ENCODE data around the gene HUS1. TPM values are rescaled to one million over a fixed set of nuclear protein-coding genes. Genes with fewer than 3 reads are reported as not detected.

HUS1 gene
- total and polyA plus RNA-seq, 2 of the 8 experiments (the other 6 are each of a cell fraction or from before 2014, with no cell fraction given), result 15.0 to 33.0 TPM

- Histone ChIP-seq H3K4ac (replicated peaks; ENCODE audit: insufficient read length, low read depth, low read length) (no peak overlapping the region), H3K4me3 (ENCODE audit: extremely low read depth in 1 of 4, insufficient read depth in 2 of 4, low read depth in 3 of 4, low read length in 4 of 4) (no peak overlapping the region), H3K23ac (ENCODE audit: insufficient read length) (no peak overlapping the region), H3K56ac (replicated peaks; ENCODE audit: insufficient read length, low read depth, low read length) (no peak overlapping the region), H3K79me2 (ENCODE audit: control insufficient read depth in 1 of 2, insufficient read depth in 2 of 2, low read length in 2 of 2) (no peaks in the 10 kb centered on the region; a peak in 1 of 4 replicates), H3K14ac (ENCODE audit: insufficient read length) (no peak overlapping the region), H3K27ac (ENCODE audit: low read depth, low read length) (no peak overlapping the region), H2BK12ac (ENCODE audit: low read depth, low read length) (no peak overlapping the region), H3K4me2 (ENCODE audit: insufficient read depth in 1 of 2, low read depth in 2 of 2, low read length in 2 of 2) (no peak overlapping the region), H2BK15ac (ENCODE audit: low read length) (no peak overlapping the region), H4K5ac (ENCODE audit: insufficient read length, low read depth, low read length) (no peak overlapping the region), H2BK5ac (ENCODE audit: low read depth, low read length) (no peak overlapping the region), H3K79me1 (ENCODE audit: low read depth, low read length) (0 out of 2 replicates have a peak, but pooled peaks cover 2% of the 10 kb centered on the region), H2BK20ac (ENCODE audit: low read length) (no peak overlapping the region), H3K18ac (ENCODE audit: extremely low read depth, low read length) (no peak overlapping the region), H3K23me2 (ENCODE audit: low read depth, low read length) (no peaks in the 10 kb centered on the region), H3K27me3 (replicated peaks in 1 of 4; ENCODE audit: control insufficient read depth in 3 of 4, extremely low read depth in 1 of 4, insufficient read depth in 3 of 4, low read length in 3 of 4) (no peaks in the 10 kb centered on the region), H3K9me3 (ENCODE audit: insufficient read depth in 2 of 2, low read depth in 1 of 2, low read length in 1 of 2) (peaks cover 0 to 3% of the 10 kb centered on the region in 2 experiments; a peak in 1 of 4 replicates), H2AK5ac (ENCODE audit: low read depth, low read length) (no peak overlapping the region), H4K20me1 (replicated peaks in 1 of 2; ENCODE audit: control insufficient read depth in 1 of 2, insufficient read depth in 2 of 2, low read length in 2 of 2) (peaks cover 0 to 10% of the 10 kb centered on the region in 2 experiments), H4K8ac (ENCODE audit: extremely low read depth, insufficient read depth, low read length) (no peak overlapping the region), H2BK120ac (replicated peaks; ENCODE audit: low read depth, low read length) (no peak overlapping the region), H4K91ac (replicated peaks; ENCODE audit: insufficient read length, low read length) (no peak overlapping the region), H2AFZ (ENCODE audit: low read length) (no peak overlapping the region), H3K9ac (replicated peaks in 1 of 4; ENCODE audit: extremely low read depth in 1 of 4, low read depth in 3 of 4, low read length in 3 of 4) (no peak overlapping the region), H3K36me3 (ENCODE audit: control insufficient read depth in 2 of 4, insufficient read depth in 4 of 4, low read length in 3 of 4) (peaks cover 22 to 76% (median 49%) of the 10 kb centered on the region in 4 experiments), H3K4me1 (replicated peaks in 1 of 4; ENCODE audit: control insufficient read depth in 3 of 4, insufficient read depth in 4 of 4, low read length in 3 of 4) (no peaks in the 10 kb centered on the region)
- DNase-seq (ENCODE audit: low read depth in 1 of 2, low spot score in 2 of 2) (no peak), FAIRE-seq (no peak)
- TF ChIP-seq HDAC2 (IDR thresholded peaks at IDR 0.05; ENCODE audit: borderline replicate concordance in 1 of 2, low read depth in 2 of 2, low read length in 2 of 2) (no peak), CEBPB (IDR thresholded peaks at IDR 0.05; ENCODE audit: low read depth, low read length) (no peak), TAF1 (IDR thresholded peaks at IDR 0.05; ENCODE audit: low read depth, low read length) (no peak), E2F6 (IDR thresholded peaks at IDR 0.05) (no peak), SP2 (IDR thresholded peaks at IDR 0.05; ENCODE audit: low read length) (no peak), SIX5 (IDR thresholded peaks at IDR 0.05; ENCODE audit: low read depth, low read length) (no peak)
- ChIA-PET CTCF (ENCODE audit: partially characterized antibody) (interaction anchor here (0.7 to 1.4 kb wide), 3 partner anchors 17 to 316 kb away, joined by 3 to 4 read pairs (median 3); no protein-coding TSS in a partner anchor), POLR2A (ENCODE audit: partially characterized antibody) (no interaction called here)
- WGBS, 2 experiments (ENCODE audit: extremely low coverage in 1 of 2, insufficient coverage in 1 of 2, insufficient read length in 1 of 2, insufficient replicate concordance in 2 of 2, low coverage in 1 of 2, low lambda C conversion rate in 2 of 2, missing lambda C conversion rate in 1 of 2), result 97% methylated on average over 3 of the region's 3 CpGs; no CpG with 5 or more reads in 1 of the 2 experiments
Observed at GRCh38 chr7:47962262-47962661, 17.2 kb downstream of the HUS1 start.
